ENCODE data around the gene MYH6. TPM values are rescaled to one million over a fixed set of nuclear protein-coding genes. Genes with fewer than 3 reads are reported as not detected.

Gene MYH6
- total RNA-seq, 1 experiment from 2014 or later, result 0.03 TPM

- DNase-seq, result peak; percentile 36
- H3K36me3 ChIP-seq (replicated peaks; ENCODE audit: control insufficient read depth, insufficient read depth, low read length), result no peaks in the 10 kb centered on the region
- H3K4me3 ChIP-seq (ENCODE audit: insufficient read depth, low read depth, low read length), result no peak overlapping the region
- H3K27me3 ChIP-seq (ENCODE audit: control insufficient read depth, insufficient read depth, low read length), result no peaks in the 10 kb centered on the region
Observed at GRCh38 chr14:23413681-23414080, 5.6 kb upstream of the MYH6 start.

- peak; percentile 50 for DNase-seq
Observed at GRCh38 chr14:23411563-23412525, 3.8 kb upstream of the MYH6 start.

GRCh38 chr14:23409966-23410635 is 2.0 kb upstream of the MYH6 start:
- H3K27me3 ChIP-seq (ENCODE audit: control insufficient read depth, insufficient read depth, low read length), result peaks cover 2% of the 10 kb centered on the region; the same call in 1 of the 2 replicates
- no peak overlapping the region for H3K4me3 ChIP-seq (ENCODE audit: insufficient read depth, low read depth, low read length)
- no peak for DNase-seq
- H3K36me3 ChIP-seq (replicated peaks; ENCODE audit: control insufficient read depth, insufficient read depth, low read length), result no peaks in the 10 kb centered on the region

More at GRCh38 chr14:23411563-23412525, 3.8 kb upstream of the MYH6 start:
- Histone ChIP-seq H3K27me3 (ENCODE audit: control insufficient read depth, insufficient read depth, low read length) (peaks cover 2% of the 10 kb centered on the region; the same call in 1 of the 2 replicates), H3K4me3 (ENCODE audit: insufficient read depth, low read depth, low read length) (no peak overlapping the region), H3K36me3 (replicated peaks; ENCODE audit: control insufficient read depth, insufficient read depth, low read length) (no peaks in the 10 kb centered on the region)

GRCh38 chr14:23409475-23409874 is 1.4 kb upstream of the MYH6 start:
- no peaks in the 10 kb centered on the region for H3K36me3 ChIP-seq (replicated peaks; ENCODE audit: control insufficient read depth, insufficient read depth, low read length)
- DNase-seq, result peak; percentile 28
- no peak overlapping the region for H3K4me3 ChIP-seq (ENCODE audit: insufficient read depth, low read depth, low read length)
- H3K27me3 ChIP-seq (ENCODE audit: control insufficient read depth, insufficient read depth, low read length), result peaks cover 2% of the 10 kb centered on the region; the same call in 1 of the 2 replicates

GRCh38 chr14:23408307-23408630 is 196 bp upstream of the MYH6 start:
- H3K36me3 ChIP-seq (replicated peaks; ENCODE audit: control insufficient read depth, insufficient read depth, low read length), result no peaks in the 10 kb centered on the region
- H3K4me3 ChIP-seq (ENCODE audit: insufficient read depth, low read depth, low read length), result no peak overlapping the region

GRCh38 chr14:23406725-23407355 is 1.2 kb downstream of the MYH6 start:
- Histone ChIP-seq H3K4me3 (ENCODE audit: insufficient read depth, low read depth, low read length) (no peak overlapping the region), H3K36me3 (replicated peaks; ENCODE audit: control insufficient read depth, insufficient read depth, low read length) (no peaks in the 10 kb centered on the region), H3K27me3 (ENCODE audit: control insufficient read depth, insufficient read depth, low read length) (peaks cover 2% of the 10 kb centered on the region)
- DNase-seq, result peak; percentile 46

More at GRCh38 chr14:23408307-23408630, 196 bp upstream of the MYH6 start:
- DNase-seq, result peak; percentile 64
- peaks cover 2% of the 10 kb centered on the region for H3K27me3 ChIP-seq (ENCODE audit: control insufficient read depth, insufficient read depth, low read length)

- H3K4me3 ChIP-seq (ENCODE audit: insufficient read depth, low read depth, low read length), result no peak overlapping the region
- no peaks in the 10 kb centered on the region for H3K36me3 ChIP-seq (replicated peaks; ENCODE audit: control insufficient read depth, insufficient read depth, low read length)
- peaks cover 2% of the 10 kb centered on the region for H3K27me3 ChIP-seq (ENCODE audit: control insufficient read depth, insufficient read depth, low read length)
- peak; percentile 35 for DNase-seq
Observed at GRCh38 chr14:23406244-23406643, 1.8 kb downstream of the MYH6 start.

GRCh38 chr14:23405516-23406025 is 2.5 kb downstream of the MYH6 start:
- H3K4me3 ChIP-seq (ENCODE audit: insufficient read depth, low read depth, low read length), result no peak overlapping the region
- DNase-seq, result peak; percentile 39
- no peaks in the 10 kb centered on the region for H3K36me3 ChIP-seq (replicated peaks; ENCODE audit: control insufficient read depth, insufficient read depth, low read length)
- peaks cover 2% of the 10 kb centered on the region for H3K27me3 ChIP-seq (ENCODE audit: control insufficient read depth, insufficient read depth, low read length)

- no peak overlapping the region for H3K4me3 ChIP-seq (ENCODE audit: insufficient read depth, low read depth, low read length)
- no peaks in the 10 kb centered on the region for H3K36me3 ChIP-seq (replicated peaks; ENCODE audit: control insufficient read depth, insufficient read depth, low read length)
- no peak for DNase-seq
Observed at GRCh38 chr14:23405096-23405495, 3.0 kb downstream of the MYH6 start.

GRCh38 chr14:23404331-23404900 is 3.7 kb downstream of the MYH6 start:
- DNase-seq, result peak; percentile 39
- Histone ChIP-seq H3K4me3 (ENCODE audit: insufficient read depth, low read depth, low read length) (no peak overlapping the region), H3K27me3 (ENCODE audit: control insufficient read depth, insufficient read depth, low read length) (peaks cover 2% of the 10 kb centered on the region), H3K36me3 (replicated peaks; ENCODE audit: control insufficient read depth, insufficient read depth, low read length) (no peaks in the 10 kb centered on the region)

More at GRCh38 chr14:23405096-23405495, 3.0 kb downstream of the MYH6 start:
- peaks cover 2% of the 10 kb centered on the region for H3K27me3 ChIP-seq (ENCODE audit: control insufficient read depth, insufficient read depth, low read length)

GRCh38 chr14:23403908-23404307 is 4.2 kb downstream of the MYH6 start:
- H3K27me3 ChIP-seq (ENCODE audit: control insufficient read depth, insufficient read depth, low read length), result peaks cover 2% of the 10 kb centered on the region
- no peak overlapping the region for H3K4me3 ChIP-seq (ENCODE audit: insufficient read depth, low read depth, low read length)
- no peaks in the 10 kb centered on the region for H3K36me3 ChIP-seq (replicated peaks; ENCODE audit: control insufficient read depth, insufficient read depth, low read length)
- peak; percentile 28 for DNase-seq

GRCh38 chr14:23403139-23403438 is 5.0 kb downstream of the MYH6 start:
- no peak for DNase-seq
- H3K27me3 ChIP-seq (ENCODE audit: control insufficient read depth, insufficient read depth, low read length), result peaks cover 2% of the 10 kb centered on the region
- no peaks in the 10 kb centered on the region for H3K36me3 ChIP-seq (replicated peaks; ENCODE audit: control insufficient read depth, insufficient read depth, low read length)
- no peak overlapping the region for H3K4me3 ChIP-seq (ENCODE audit: insufficient read depth, low read depth, low read length)

GRCh38 chr14:23402296-23403138 is 5.6 kb downstream of the MYH6 start:
- Histone ChIP-seq H3K4me3 (ENCODE audit: insufficient read depth, low read depth, low read length) (no peak overlapping the region), H3K27me3 (ENCODE audit: control insufficient read depth, insufficient read depth, low read length) (peaks cover 2% of the 10 kb centered on the region), H3K36me3 (replicated peaks; ENCODE audit: control insufficient read depth, insufficient read depth, low read length) (no peaks in the 10 kb centered on the region)
- DNase-seq, result peak; percentile 62
